HCT116 (cell line): ENCODE measurements around the gene KRTAP10-9. TPM values are rescaled to one million over a fixed set of nuclear protein-coding genes. Genes with fewer than 3 reads are reported as not detected.
"Not testable (repeated sequence)": the region's sequence is repeated elsewhere in the genome, so short reads cannot be mapped to it uniquely, and the experiment has no call there.

ENCODE experiments used
- ATAC-seq: fragments of 200-7000 bp; cut with Tn5 transposase; 2 replicates; pipeline ENCODE4 v1.9.1; 2020; ENCODE audit warnings: mild to moderate bottlenecking, moderate library complexity
- BruUV-seq: library from RNA; stranded (reverse); fragments of 400-500 nt; replicated peaks from 2 replicates; lab custom pipeline; 2021; lab: Mats Ljungman, UMichigan
- CTCF ChIA-PET: fragments of 300-600 bp; sonication (Branson Sonifier 250); formaldehyde crosslinking; loops from one replicate; lab custom pipeline; 2021; ENCODE audit warnings: antibody characterized with exemption; lab: Charles Lee
- POLR2A ChIA-PET: fragments of 300-600, 350-600 bp; sonication (Branson Sonifier 250); formaldehyde crosslinking; loops from one replicate; lab custom pipeline; 2021; ENCODE audit warnings: antibody characterized with exemption; lab: Charles Lee
- RAD21 ChIA-PET, 2 experiments: fragments of 300-600 bp; sonication (Branson Sonifier 250); formaldehyde crosslinking; loops; one replicate each; lab custom pipeline; 2023; ENCODE audit warnings: low total read pairs in 2 of 2; ENCODE audit not compliant: uncharacterized antibody in 2 of 2, unreplicated experiment in 2 of 2, low non-redundant PET in 1 of 2; lab: Charles Lee
- DNase-seq: peaks from one replicate; pipeline ENCODE4 v3.0.0-alpha.2; 2010; ENCODE audit warnings: low read depth, low spot score
- H2AFZ ChIP-seq: fragments of 200-600 bp; shearing (Covaris generic), sonication (generic); 2 replicates; pipeline ENCODE4 v1.6.1; 2017; ENCODE audit warnings: low read depth, mixed run types, mixed read lengths, antibody characterized with exemption, low read length; ENCODE audit not compliant: poor library complexity, severe bottlenecking
- H3K27ac ChIP-seq: 2 replicates; pipeline ENCODE4 v1.5.1; 2012; ENCODE audit warnings: low read depth, low read length
- H3K27me3 ChIP-seq: fragments of 200-600 bp; sonication (generic); 2 replicates; pipeline ENCODE4 v1.6.1; 2016; ENCODE audit warnings: mixed run types, low read length, mixed read lengths; ENCODE audit not compliant: insufficient read depth
- H3K36me3 ChIP-seq, 2 experiments: fragments of 200-500 bp in 1 of 2; fragments of 200-600 bp in 1 of 2; sonication (Bioruptor generic) in 1 of 2; sonication (generic) in 1 of 2; 2 replicates each; pipeline versions ENCODE4 v1.5.1 to v1.6.1; 2014 to 2016; ENCODE audit warnings: low read length in 2 of 2, inconsistent platforms in 1 of 2, mixed read lengths in 1 of 2, mixed run types in 1 of 2; ENCODE audit not compliant: insufficient read depth in 2 of 2, control insufficient read depth in 1 of 2
- H3K4me1 ChIP-seq, 2 experiments: fragments of 200-600 bp in 1 of 2; sonication (generic) in 1 of 2; 2 replicates each; pipeline versions ENCODE4 v1.5.1 to v1.6.1; 2012 to 2017; ENCODE audit warnings: low read length in 2 of 2, inconsistent platforms in 1 of 2, mild to moderate bottlenecking in 1 of 2, mixed read lengths in 1 of 2, mixed run types in 1 of 2, moderate library complexity in 1 of 2; ENCODE audit not compliant: insufficient read depth in 2 of 2, control insufficient read depth in 1 of 2
- H3K4me2 ChIP-seq: fragments of 200-600 bp; sonication (generic); 2 replicates; pipeline ENCODE4 v1.6.1; 2017; ENCODE audit warnings: mixed run types, low read length, mixed read lengths
- H3K4me3 ChIP-seq, 2 experiments: fragments of 200-600 bp in 1 of 2; sonication (generic) in 1 of 2; replicated peaks in 1 of 2; 2 replicates each; pipeline ENCODE4 v1.5.1; 2011 to 2016; ENCODE audit warnings: low read length in 2 of 2, control low read depth in 1 of 2, low read depth in 1 of 2, mild to moderate bottlenecking in 1 of 2, mixed read lengths in 1 of 2, mixed run types in 1 of 2
- H3K79me2 ChIP-seq: fragments of 200-600 bp; sonication (generic); 2 replicates; pipeline ENCODE4 v1.6.1; 2017; ENCODE audit warnings: mild to moderate bottlenecking, mixed run types, low read length, moderate library complexity, mixed read lengths; ENCODE audit not compliant: insufficient read depth
- H3K9ac ChIP-seq: fragments of 200-600 bp; sonication (generic); 2 replicates; pipeline ENCODE4 v1.6.1; 2016; ENCODE audit warnings: low read length, mixed read lengths
- H3K9me2 ChIP-seq: fragments of 200-600 bp; sonication (generic), shearing (Covaris generic); 2 replicates; pipeline ENCODE4 v1.6.1; 2017; ENCODE audit warnings: mixed run types, mild to moderate bottlenecking, moderate library complexity; ENCODE audit not compliant: insufficient read depth
- H3K9me3 ChIP-seq, 2 experiments: fragments of 200-500 bp in 1 of 2; fragments of 200-600 bp in 1 of 2; sonication (Bioruptor generic) in 1 of 2; sonication (generic) in 1 of 2; 2 replicates each; pipeline ENCODE4 v1.6.1; 2014 to 2017; ENCODE audit warnings: low read length in 2 of 2, mixed read lengths in 2 of 2, inconsistent platforms in 1 of 2, low read depth in 1 of 2, mild to moderate bottlenecking in 1 of 2, mixed run types in 1 of 2, moderate library complexity in 1 of 2; ENCODE audit not compliant: control insufficient read depth in 1 of 2, insufficient read depth in 1 of 2
- H4K20me1 ChIP-seq: fragments of 200-600 bp; sonication (generic), shearing (Covaris generic); 2 replicates; pipeline ENCODE4 v1.6.1; 2017; ENCODE audit warnings: mixed run types, mild to moderate bottlenecking, moderate library complexity; ENCODE audit not compliant: insufficient read depth
- CBX3 ChIP-seq: IDR thresholded peaks from 2 replicates; pipeline ENCODE4 v1.6.1; 2012; ENCODE audit warnings: low read depth
- CTCF ChIP-seq, 3 experiments: fragments of 200-600 bp in 1 of 3; sonication (generic) in 1 of 3; IDR thresholded peaks in 2 of 3; conservative IDR thresholded peaks in 1 of 3; 2 replicates each; pipeline ENCODE4 v1.5.1; 2012 to 2017; ENCODE audit warnings: low read depth in 2 of 3, low read length in 2 of 3, antibody characterized with exemption in 1 of 3, borderline replicate concordance in 1 of 3, control low read depth in 1 of 3, mild to moderate bottlenecking in 1 of 3, mixed read lengths in 1 of 3, mixed run types in 1 of 3, moderate library complexity in 1 of 3; ENCODE audit not compliant: insufficient read depth in 1 of 3
- EZH2phosphoT487 ChIP-seq: fragments of 200-600 bp; IDR thresholded peaks from 2 replicates; pipeline ENCODE4 v1.6.1; 2018; ENCODE audit warnings: antibody characterized with exemption, borderline replicate concordance
- POLR2A ChIP-seq: IDR thresholded peaks from 2 replicates; pipeline ENCODE4 v1.7.0; 2011; ENCODE audit warnings: borderline replicate concordance; ENCODE audit not compliant: insufficient read depth, insufficient read length; ENCODE audit errors: extremely low read depth
- POLR2AphosphoS5 ChIP-seq: IDR thresholded peaks from 2 replicates; pipeline ENCODE4 v1.6.1; 2011; ENCODE audit warnings: mild to moderate bottlenecking, low read depth, low read length, moderate library complexity
- SIN3A ChIP-seq: IDR thresholded peaks from 2 replicates; pipeline ENCODE4 v1.6.1; 2012; ENCODE audit warnings: low read depth
- ZBTB33 ChIP-seq: IDR thresholded peaks from 2 replicates; pipeline ENCODE4 v1.6.1; 2011; ENCODE audit warnings: mild to moderate bottlenecking, low read length, moderate library complexity; ENCODE audit not compliant: insufficient replicate concordance; ENCODE audit errors: extremely low read depth
- ZFX ChIP-seq: fragments of 450-650 bp; IDR thresholded peaks from 2 replicates; pipeline ENCODE4 v1.6.1; 2017
- intact Hi-C: fragments of 100-400 bp; cut with micrococcal nuclease; formaldehyde crosslinking; loops from 2 replicates; pipeline ENCODE4 v1.10.0; 2022
- total RNA-seq: library from RNA; stranded (reverse); gene quantifications from one replicate; pipeline ENCODE4 v1.2.1, GENCODE V29; 2021; ENCODE audit not compliant: unreplicated experiment

The KRTAP10-9 gene
- total RNA-seq, 1 experiment from 2014 or later: not detected

- no peak for TF ChIP-seq CTCF (IDR thresholded peaks at IDR 0.05 in 2 of 3, conservative IDR thresholded peaks at IDR 0.05 in 1 of 3; ENCODE audit: borderline replicate concordance in 1 of 3, insufficient read depth in 1 of 3, low read depth in 2 of 3, low read length in 2 of 3)
- TF ChIP-seq EZH2phosphoT487: no peak
- TF ChIP-seq CBX3: no peak
- no peak for TF ChIP-seq SIN3A
- TF ChIP-seq, all 23 proteins: peak for 0
Measured at GRCh38 chr21:44579833-44580144, 47.1 kb upstream of the KRTAP10-9 start (continued).

- H3K27ac ChIP-seq, DNase-seq, POLR2A ChIA-PET: not testable (repeated sequence)
Measured at GRCh38 chr21:44580231-44580821, 46.6 kb upstream of the KRTAP10-9 start, which contains the start of gene KRTAP10-5. Gene KRTAP10-5, minus strand, starts transcription at chr21:44580604. Its CDS starts 26 bp downstream, at chr21:44580578.

GRCh38 chr21:44581158-44581557 is 45.7 kb upstream of the KRTAP10-9 start:
- Histone ChIP-seq H3K4me3 (no peak overlapping the region), H3K4me1 (no peaks in the 10 kb centered on the region), H2AFZ (no peak overlapping the region), H3K36me3 (no peaks in the 10 kb centered on the region), H3K9me2 (no peaks in the 10 kb centered on the region), H3K9ac (no peak overlapping the region), H4K20me1 (no peaks in the 10 kb centered on the region), H3K79me2 (no peaks in the 10 kb centered on the region), H3K4me2 (no peak overlapping the region), H3K27me3 (peaks cover 22% of the 10 kb centered on the region), H3K9me3 (peaks cover 0 to 4% of the 10 kb centered on the region in 2 experiments; a peak in 2 of 4 replicates), H3K27ac (no peak overlapping the region)
- ChIA-PET POLR2A (no interaction called here), RAD21 (no interaction called here), CTCF (no interaction called here)
- intact Hi-C loops: no loop called here
- no peak for TF ChIP-seq ZBTB33
- no peak for TF ChIP-seq POLR2AphosphoS5
- TF ChIP-seq ZFX: no peak
- no peak for TF ChIP-seq EZH2phosphoT487
- no peak for TF ChIP-seq POLR2A
- ATAC-seq (no peak), DNase-seq (no peak)
- BruUV-seq: no TSS peak

More at GRCh38 chr21:44580231-44580821, 46.6 kb upstream of the KRTAP10-9 start, which contains the start of gene KRTAP10-5:
- H3K4me2 ChIP-seq, H3K9me2 ChIP-seq, H3K4me3 ChIP-seq, BruUV-seq, H3K79me2 ChIP-seq, H2AFZ ChIP-seq, H3K36me3 ChIP-seq, H3K4me1 ChIP-seq, ATAC-seq, RAD21 ChIA-PET, intact Hi-C loops, H3K9ac ChIP-seq, CTCF ChIA-PET, H4K20me1 ChIP-seq, H3K9me3 ChIP-seq: not testable (repeated sequence)
- H3K27me3 ChIP-seq: peaks cover 14% of the 10 kb centered on the region
